Gastroesophageal sphincter (tissue), 3 donors: ENCODE data around the gene AMZ1.

ENCODE experiments used
- POLR2A ChIP-seq, 2 donors: fragments of 450-650 bp; IDR thresholded peaks; one replicate each; pipeline ENCODE4 v1.6.1; 2017; ENCODE audit warnings: antibody characterized with exemption in 2 of 2, mild to moderate bottlenecking in 2 of 2, moderate library complexity in 1 of 2
- POLR2AphosphoS5 ChIP-seq: sonication (generic); formaldehyde crosslinking; IDR thresholded peaks from one replicate; pipeline ENCODE4 v1.6.1; 2017; ENCODE audit warnings: antibody characterized with exemption
- TF ChIP-seq, protein P1 (sequence below), 4 experiments: fragments of 200-600 bp in 2 of 4; fragments of 450-650 bp in 2 of 4; sonication (generic) in 1 of 4; IDR thresholded peaks; one replicate each; pipeline ENCODE4 v1.5.1; 2017 to 2019; ENCODE audit warnings: antibody characterized with exemption in 4 of 4, mild to moderate bottlenecking in 2 of 4, moderate library complexity in 2 of 4

GRCh38 chr7:2751086-2751485 lies 63.1 kb downstream of the AMZ1 start:
- no peak for TF ChIP-seq POLR2A (IDR thresholded peaks at IDR 0.05)
- TF ChIP-seq, protein P1, sequence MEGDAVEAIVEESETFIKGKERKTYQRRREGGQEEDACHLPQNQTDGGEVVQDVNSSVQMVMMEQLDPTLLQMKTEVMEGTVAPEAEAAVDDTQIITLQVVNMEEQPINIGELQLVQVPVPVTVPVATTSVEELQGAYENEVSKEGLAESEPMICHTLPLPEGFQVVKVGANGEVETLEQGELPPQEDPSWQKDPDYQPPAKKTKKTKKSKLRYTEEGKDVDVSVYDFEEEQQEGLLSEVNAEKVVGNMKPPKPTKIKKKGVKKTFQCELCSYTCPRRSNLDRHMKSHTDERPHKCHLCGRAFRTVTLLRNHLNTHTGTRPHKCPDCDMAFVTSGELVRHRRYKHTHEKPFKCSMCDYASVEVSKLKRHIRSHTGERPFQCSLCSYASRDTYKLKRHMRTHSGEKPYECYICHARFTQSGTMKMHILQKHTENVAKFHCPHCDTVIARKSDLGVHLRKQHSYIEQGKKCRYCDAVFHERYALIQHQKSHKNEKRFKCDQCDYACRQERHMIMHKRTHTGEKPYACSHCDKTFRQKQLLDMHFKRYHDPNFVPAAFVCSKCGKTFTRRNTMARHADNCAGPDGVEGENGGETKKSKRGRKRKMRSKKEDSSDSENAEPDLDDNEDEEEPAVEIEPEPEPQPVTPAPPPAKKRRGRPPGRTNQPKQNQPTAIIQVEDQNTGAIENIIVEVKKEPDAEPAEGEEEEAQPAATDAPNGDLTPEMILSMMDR (IDR thresholded peaks at IDR 0.05) = no peak
- TF ChIP-seq POLR2AphosphoS5 = no peak
